NCI-H446 (cell line): ENCODE results near the gene SLC35D2.
"Not testable (repeated sequence)": the region's sequence is repeated elsewhere in the genome, so short reads cannot be mapped to it uniquely, and the experiment has no call there.

Experiments
- DNase-seq, 2 experiments: peaks; one replicate each; lab custom pipeline; 2025; lab: John Stamatoyannopoulos, UW

Gene SLC35D2

GRCh38 chr9:96309850-96310249, 73.7 kb downstream of the SLC35D2 start:
- DNase-seq, result no peak

- DNase-seq, result not testable (repeated sequence)
Observed at GRCh38 chr9:96306958-96307357, 76.6 kb downstream of the SLC35D2 start.

GRCh38 chr9:96305171-96305570, 78.3 kb downstream of the SLC35D2 start:
- no peak for DNase-seq

DNA sequence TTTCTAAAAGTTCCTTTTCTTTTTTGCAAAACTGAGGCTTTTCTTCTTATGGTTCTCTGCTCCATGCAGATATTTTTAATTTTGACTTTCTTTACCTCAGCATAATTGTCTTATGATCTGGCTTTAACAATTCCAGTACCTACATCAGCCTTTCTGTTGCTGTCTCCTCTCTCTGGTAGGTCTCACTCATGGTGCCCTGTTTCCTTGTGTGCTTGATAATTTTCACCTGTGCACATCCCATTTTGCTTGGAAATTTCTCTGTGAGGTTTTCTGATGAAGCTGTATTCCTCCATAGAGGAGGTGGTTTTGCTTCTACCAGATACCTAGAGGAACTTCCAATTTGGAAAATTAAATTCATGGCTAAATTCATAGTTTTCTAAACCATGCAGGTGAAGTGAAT, 79.3 kb downstream of the SLC35D2 start:
- DNase-seq, result no peak

GRCh38 chr9:96302021-96302420, 81.5 kb downstream of the SLC35D2 start, which contains the start of gene HSD17B3:
Gene HSD17B3 (minus strand): TSS chr9:96302176. CDS start chr9:96302104, 72 bp downstream.
- DNase-seq, result no peak

DNA sequence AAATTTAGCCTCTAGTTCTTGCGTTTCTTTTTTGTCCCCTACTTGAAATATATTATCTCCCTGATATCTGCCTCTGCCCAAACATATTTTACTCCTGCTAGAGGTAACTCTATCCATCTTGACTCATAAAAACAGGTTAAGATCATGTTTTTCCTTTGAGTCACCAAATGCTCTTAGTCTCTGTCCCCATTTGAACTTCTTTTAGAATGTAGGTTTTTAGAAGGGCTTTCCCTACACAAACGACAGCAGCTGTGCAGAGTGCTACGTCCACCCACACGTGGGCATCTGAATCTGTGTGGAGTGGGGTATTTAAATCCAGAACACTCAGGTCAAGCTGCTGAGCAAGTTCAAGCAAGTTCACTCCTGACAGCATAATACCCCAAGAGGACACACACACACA, 83.7 kb downstream of the SLC35D2 start:
- DNase-seq, result no peak

GRCh38 chr9:96294159-96294545, 89.4 kb downstream of the SLC35D2 start:
- DNase-seq, result no peak

DNA sequence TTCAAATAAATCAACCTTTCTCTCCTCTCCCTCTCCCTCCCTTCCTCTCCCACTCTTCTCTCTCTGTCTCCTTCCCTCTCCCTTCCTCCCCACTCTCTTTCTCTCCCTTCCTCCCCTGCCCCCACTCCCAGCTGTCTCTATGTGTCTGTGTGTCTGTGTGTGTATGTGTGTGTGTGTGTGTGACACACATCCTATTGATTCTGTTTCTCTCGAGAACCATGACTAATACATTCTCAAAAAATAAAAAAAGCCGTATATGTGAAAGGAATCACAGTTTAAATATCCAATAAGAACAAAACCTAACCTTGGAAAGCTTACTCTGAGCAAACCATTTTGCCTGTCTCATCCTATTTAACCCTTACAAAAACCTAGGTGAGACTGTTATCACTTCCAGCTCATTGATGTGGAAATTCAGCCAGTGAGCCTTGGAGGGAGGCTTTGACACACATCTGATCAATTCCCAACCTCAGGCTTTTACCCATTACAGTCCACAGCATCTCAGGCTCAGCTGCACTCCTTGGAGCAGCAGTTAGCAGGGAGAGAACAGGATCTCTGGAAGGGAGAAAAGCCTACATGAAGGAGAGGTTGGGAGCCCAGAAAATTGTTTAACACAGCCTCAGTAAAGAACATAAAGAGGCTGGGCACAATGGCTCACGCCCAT, 89.9 kb downstream of the SLC35D2 start:
- DNase-seq, result peak in 1 of 2 experiments; percentile 1

DNA sequence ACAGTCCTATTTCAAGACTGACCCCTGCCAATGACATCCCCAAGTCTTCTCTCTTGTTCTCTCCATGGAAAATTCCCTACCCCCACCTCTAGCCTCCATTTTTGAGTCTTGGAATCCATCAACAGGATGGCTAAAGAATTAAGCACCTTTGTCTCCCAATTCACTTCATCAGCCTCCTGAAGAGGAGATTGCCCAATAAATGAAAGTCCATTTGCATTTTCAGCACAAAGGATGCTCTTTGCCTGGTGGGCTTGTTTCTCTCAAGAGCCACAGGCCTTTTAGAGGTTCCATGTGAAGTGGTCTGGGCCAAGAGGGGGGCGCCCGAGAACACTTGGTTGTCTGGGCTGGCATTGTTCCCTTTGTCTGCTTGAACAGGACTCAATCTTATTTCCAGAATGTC, 94.1 kb downstream of the SLC35D2 start:
- no peak for DNase-seq

DNA sequence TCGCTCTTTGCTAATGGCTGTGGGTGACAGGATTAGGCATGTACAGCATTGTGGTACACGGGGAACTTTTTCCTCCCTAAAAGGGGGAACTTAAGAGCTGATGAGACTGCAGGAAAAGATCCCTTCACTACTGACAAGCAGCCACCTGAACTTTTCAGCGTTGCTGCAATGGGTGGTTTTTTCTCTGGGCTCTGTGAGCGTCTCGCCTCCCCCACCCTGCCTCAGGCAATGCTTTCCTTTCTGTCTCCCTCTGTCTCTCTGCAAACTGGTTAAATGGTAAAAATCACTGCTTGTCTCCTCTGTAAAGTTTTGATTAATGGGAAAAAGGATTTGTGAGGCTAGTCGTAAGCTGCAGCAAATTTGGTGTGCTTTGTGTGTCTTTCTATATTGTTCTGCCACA, 101.9 kb downstream of the SLC35D2 start:
- no peak for DNase-seq

- no peak for DNase-seq
Observed at GRCh38 chr9:96279932-96280331, 103.6 kb downstream of the SLC35D2 start.

GRCh38 chr9:96274939-96275338, 108.6 kb downstream of the SLC35D2 start:
- DNase-seq, result no peak
